B cell (primary cell): ENCODE data around the gene SUCLG2. TPM values are rescaled to one million over a fixed set of nuclear protein-coding genes. Genes with fewer than 3 reads are reported as not detected.

Source experiments
- ATAC-seq: fragments of 200-7000 bp; cut with Tn5 transposase; one replicate; pipeline ENCODE4 v1.10.0; 2021; ENCODE audit warnings: low read depth, mild to moderate bottlenecking, moderate number of reproducible peaks, moderate library complexity
- CTCF ChIA-PET: fragments of 350-600 bp; sonication (Branson Sonifier 250); formaldehyde crosslinking; loops from one replicate; lab custom pipeline; 2021; ENCODE audit warnings: antibody characterized with exemption, inconsistent platforms; lab: Charles Lee
- POLR2A ChIA-PET: fragments of 350-600 bp; sonication (Branson Sonifier 250); formaldehyde crosslinking; loops from one replicate; lab custom pipeline; 2021; ENCODE audit warnings: antibody characterized with exemption; lab: Charles Lee
- DNase-seq: peaks from one replicate; pipeline ENCODE4 v3.0.0; 2013
- H2AFZ ChIP-seq: 2 replicates; pipeline ENCODE4 v1.6.1; 2012; ENCODE audit warnings: mild to moderate bottlenecking, low read depth, low read length; ENCODE audit not compliant: insufficient read depth, poor library complexity, severe bottlenecking
- H3K27ac ChIP-seq, 2 donors: 1 replicate in 1 of 2; 2 replicates in 1 of 2; pipeline ENCODE4 v1.5.1; 2012 to 2013; ENCODE audit warnings: low read length in 2 of 2, mild to moderate bottlenecking in 2 of 2, moderate library complexity in 1 of 2
- H3K27me3 ChIP-seq, 4 experiments: fragments of 200-600 bp in 1 of 4; sonication (generic) in 1 of 4; replicated peaks in 1 of 4; 1 replicate in 2 of 4; 2 replicates in 2 of 4; pipeline versions ENCODE4 v1.6.1 to v1.7.0; 2013 to 2016; ENCODE audit warnings: low read length in 3 of 4, mild to moderate bottlenecking in 2 of 4, mixed read lengths in 1 of 4, moderate library complexity in 1 of 4; ENCODE audit not compliant: insufficient read depth in 4 of 4, control insufficient read depth in 3 of 4; ENCODE audit errors: control extremely low read depth in 1 of 4
- H3K36me3 ChIP-seq, 2 experiments: replicated peaks in 1 of 2; 1 replicate in 1 of 2; 2 replicates in 1 of 2; pipeline versions ENCODE4 v1.6.1 to v1.7.1; 2013; ENCODE audit warnings: low read length in 1 of 2; ENCODE audit not compliant: insufficient read depth in 2 of 2, control insufficient read depth in 1 of 2; ENCODE audit errors: control extremely low read depth in 1 of 2, extremely low read depth in 1 of 2
- H3K4me1 ChIP-seq, 2 donors: fragments of 200-600 bp in 1 of 2; sonication (generic) in 1 of 2; 1 replicate in 1 of 2; 2 replicates in 1 of 2; pipeline versions ENCODE4 v1.5.1 to v1.6.1; 2013 to 2017; ENCODE audit warnings: low read length in 2 of 2; ENCODE audit not compliant: control insufficient read depth in 2 of 2, insufficient read depth in 2 of 2
- H3K4me2 ChIP-seq: replicated peaks from 2 replicates; pipeline ENCODE3; 2012; ENCODE audit warnings: mild to moderate bottlenecking, low read depth, low read length; ENCODE audit not compliant: poor library complexity, severe bottlenecking
- H3K4me3 ChIP-seq, 5 experiments: fragments of 200-600 bp in 1 of 5; sonication (generic) in 1 of 5; 1 replicate in 3 of 5; 2 replicates in 2 of 5; pipeline versions ENCODE4 v1.5.1 to v1.7.0; 2011 to 2016; ENCODE audit warnings: low read length in 4 of 5, mild to moderate bottlenecking in 4 of 5, low read depth in 2 of 5, control low read depth in 1 of 5, moderate library complexity in 1 of 5; ENCODE audit not compliant: insufficient read depth in 1 of 5; ENCODE audit errors: control extremely low read depth in 1 of 5, extremely low read depth in 1 of 5
- H3K79me2 ChIP-seq: fragments of 200-600 bp; sonication (generic); one replicate; pipeline ENCODE4 v1.6.0; 2016; ENCODE audit warnings: low read length; ENCODE audit not compliant: control insufficient read depth, insufficient read depth
- H3K9ac ChIP-seq: fragments of 200-600 bp; sonication (generic); 2 replicates; pipeline ENCODE4 v1.6.1; 2017; ENCODE audit warnings: mild to moderate bottlenecking, low read length, moderate library complexity
- H3K9me3 ChIP-seq, 3 donors: one replicate each; pipeline versions ENCODE4 v1.6.1 to v1.7.1; 2013; ENCODE audit warnings: low read length in 2 of 3; ENCODE audit not compliant: control insufficient read depth in 2 of 3, insufficient read depth in 1 of 3; ENCODE audit errors: control extremely low read depth in 1 of 3
- H4K20me1 ChIP-seq: 2 replicates; pipeline ENCODE4 v1.6.0; 2012; ENCODE audit warnings: mild to moderate bottlenecking, low read length; ENCODE audit not compliant: insufficient read depth, control insufficient read depth, poor library complexity, severe bottlenecking
- H3K27ac Mint-ChIP-seq: one replicate; pipeline ENCODE4 v1.8.0; 2021; ENCODE audit warnings: mixed read lengths
- H3K27me3 Mint-ChIP-seq: one replicate; pipeline ENCODE4 v1.8.0; 2021; ENCODE audit warnings: mixed read lengths
- H3K4me1 Mint-ChIP-seq: one replicate; pipeline ENCODE4 v1.8.0; 2021; ENCODE audit warnings: mixed read lengths
- H3K4me3 Mint-ChIP-seq: one replicate; pipeline ENCODE4 v1.8.0; 2021; ENCODE audit warnings: mixed read lengths
- H3K9me3 Mint-ChIP-seq: one replicate; pipeline ENCODE4 v1.8.0; 2022; ENCODE audit warnings: mixed read lengths; ENCODE audit not compliant: insufficient read depth
- CTCF ChIP-seq: fragments of 200-600 bp; IDR thresholded peaks from one replicate; pipeline ENCODE4 v1.8.0; 2022; ENCODE audit warnings: antibody characterized with exemption, mild to moderate bottlenecking
- EZH2 ChIP-seq: IDR thresholded peaks from 2 replicates; pipeline ENCODE4 v1.6.1; 2012; ENCODE audit warnings: borderline replicate concordance, low read depth, mild to moderate bottlenecking, moderate library complexity, low read length; ENCODE audit not compliant: insufficient read depth, poor library complexity, severe bottlenecking
- WGBS: methylation state at CpG from one replicate; pipeline ENCODE4 v1.1.5; 2013; ENCODE audit warnings: missing lambda C conversion rate; ENCODE audit not compliant: insufficient coverage; 5-methylcytosine and 5-hydroxymethylcytosine counted together
- intact Hi-C: fragments of 100-400 bp; cut with micrococcal nuclease; formaldehyde crosslinking; loops from one replicate; pipeline ENCODE4 v1.10.0; 2022
- polyA plus RNA-seq: library from polyadenylated mRNA; depleted of rRNA; stranded (reverse); fragments of >200 nt; gene quantifications from 2 replicates; pipeline ENCODE4 v1.2.3, GENCODE V29; 2012
- total RNA-seq, 2 donors: library from RNA; stranded (reverse); fragments of 120-200 nt in 1 of 2; gene quantifications; 1 replicate in 1 of 2; 2 replicates in 1 of 2; pipeline versions ENCODE4 v1.2.3 to v1.2.4, GENCODE V29; 2013 to 2022

SUCLG2 gene
- total and polyA plus RNA-seq, 2 donors (not counting 1 experiment from before 2014, with no cell fraction given), result 9.1 to 35.8 TPM

DNA sequence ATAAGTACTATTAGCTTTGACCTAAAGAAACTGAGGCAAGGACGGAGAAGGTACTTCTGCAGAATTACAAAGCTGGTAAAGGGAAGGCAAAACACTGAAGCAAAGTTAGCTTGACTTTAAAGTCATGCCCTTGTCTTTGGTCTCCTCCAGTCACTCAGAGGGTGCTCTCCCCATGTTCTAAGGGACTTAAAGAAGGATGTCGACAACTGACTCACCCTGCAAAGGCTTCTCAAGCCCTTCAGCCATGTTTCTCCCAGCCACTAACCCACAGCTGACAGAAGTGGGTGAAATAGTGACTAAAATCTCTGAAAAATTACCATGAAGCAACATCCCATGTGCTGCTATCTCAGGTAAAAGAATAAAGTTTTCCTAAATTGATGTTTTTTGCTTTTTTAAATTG lies 46.4 kb downstream of the SUCLG2 start:
- Histone ChIP-seq H3K9me3 (no peaks in the 10 kb centered on the region), H3K27ac (no peak overlapping the region), H3K4me1 (no peaks in the 10 kb centered on the region), H3K79me2 (peaks cover 28% of the 10 kb centered on the region), H3K9ac (no peak overlapping the region), H3K27me3 (no peaks in the 10 kb centered on the region), H4K20me1 (peaks cover 10% of the 10 kb centered on the region), H3K4me2 (no peak overlapping the region), H3K4me3 (no peak overlapping the region), H2AFZ (no peak overlapping the region), H3K36me3 (peaks cover 0 to 48% of the 10 kb centered on the region in 2 experiments)
- H3K4me3 Mint-ChIP-seq, result no peak overlapping the region
- ATAC-seq, result no peak
- POLR2A ChIA-PET, result no interaction called here
- DNase-seq, result no peak
- WGBS, result 86% methylated on average over 1 of the region's 2 CpGs
- peaks cover 5% of the 10 kb centered on the region for H3K4me1 Mint-ChIP-seq
- intact Hi-C loops, result no loop called here
- H3K9me3 Mint-ChIP-seq, result no peaks in the 10 kb centered on the region
- H3K27me3 Mint-ChIP-seq, result no peaks in the 10 kb centered on the region
- CTCF ChIA-PET, result no interaction called here
- TF ChIP-seq EZH2, result no peak
- no peak for TF ChIP-seq CTCF
- H3K27ac Mint-ChIP-seq, result no peak overlapping the region

- Mint-ChIP-seq H3K27ac (peak overlapping the region; percentile 51), H3K9me3 (no peaks in the 10 kb centered on the region), H3K27me3 (no peaks in the 10 kb centered on the region), H3K4me1 (peaks cover 21% of the 10 kb centered on the region), H3K4me3 (no peak overlapping the region)
- CTCF ChIA-PET, result no interaction called here
- intact Hi-C loops, result no loop called here
- no peak for TF ChIP-seq CTCF
- peaks cover 0 to 41% of the 10 kb centered on the region in 2 experiments for H3K36me3 ChIP-seq
- no peak overlapping the region for H3K4me3 ChIP-seq
- POLR2A ChIA-PET, result no interaction called here
- no peak overlapping the region for H3K4me2 ChIP-seq
- H3K27me3 ChIP-seq, result no peaks in the 10 kb centered on the region
- peaks cover 18% of the 10 kb centered on the region for H3K79me2 ChIP-seq
- peaks cover 5 to 9% of the 10 kb centered on the region in 2 donors for H3K4me1 ChIP-seq
- no peaks in the 10 kb centered on the region for H3K9me3 ChIP-seq
- H3K27ac ChIP-seq, result no peak overlapping the region
- WGBS, result 92% methylated on average over 1 of the region's 1 CpG
- no peak overlapping the region for H2AFZ ChIP-seq
- ATAC-seq (no peak), DNase-seq (no peak)
- H3K9ac ChIP-seq, result no peak overlapping the region
- H4K20me1 ChIP-seq, result no peaks in the 10 kb centered on the region
Observed at GRCh38 chr3:67605377-67605776, 49.0 kb downstream of the SUCLG2 start.
